Mesothelial cell of epicardium (in vitro differentiated cells): ENCODE results near the gene COL5A1. TPM values are rescaled to one million over a fixed set of nuclear protein-coding genes. Genes with fewer than 3 reads are reported as not detected.

Source experiments
- DNase-seq, 2 experiments: peaks; one replicate each; pipeline ENCODE4 v3.0.0; 2021; ENCODE audit warnings: low spot score in 2 of 2; ENCODE audit not compliant: unreplicated experiment in 2 of 2
- H3K27ac Mint-ChIP-seq: 2 replicates; pipeline ENCODE4 v1.8.0; 2021; ENCODE audit warnings: mixed read lengths
- H3K27me3 Mint-ChIP-seq: 2 replicates; pipeline ENCODE4 v1.8.0; 2021; ENCODE audit warnings: low read depth, mixed read lengths
- H3K36me3 Mint-ChIP-seq: 2 replicates; pipeline ENCODE4 v1.8.0; 2021; ENCODE audit warnings: mixed read lengths
- H3K4me1 Mint-ChIP-seq: 2 replicates; pipeline ENCODE4 v1.8.0; 2021; ENCODE audit warnings: mixed read lengths
- H3K4me3 Mint-ChIP-seq: 2 replicates; pipeline ENCODE4 v1.8.0; 2021; ENCODE audit warnings: mild to moderate bottlenecking, moderate library complexity, mixed read lengths
- H3K9me3 Mint-ChIP-seq: 2 replicates; pipeline ENCODE4 v1.8.0; 2021; ENCODE audit warnings: mixed read lengths
- total RNA-seq: library from RNA; stranded (reverse); gene quantifications from 3 replicates; pipeline ENCODE4 v1.2.1, GENCODE V29; 2021
- TF ChIP-seq, protein P1 (sequence below): fragments of 200-600 bp; sonication (generic); IDR thresholded peaks from one replicate; pipeline ENCODE4 v1.5.0; 2021; ENCODE audit warnings: antibody characterized with exemption; ENCODE audit not compliant: unreplicated experiment

COL5A1 gene
- total RNA-seq, 1 donor from 2014 or later: 605 TPM

DNA sequence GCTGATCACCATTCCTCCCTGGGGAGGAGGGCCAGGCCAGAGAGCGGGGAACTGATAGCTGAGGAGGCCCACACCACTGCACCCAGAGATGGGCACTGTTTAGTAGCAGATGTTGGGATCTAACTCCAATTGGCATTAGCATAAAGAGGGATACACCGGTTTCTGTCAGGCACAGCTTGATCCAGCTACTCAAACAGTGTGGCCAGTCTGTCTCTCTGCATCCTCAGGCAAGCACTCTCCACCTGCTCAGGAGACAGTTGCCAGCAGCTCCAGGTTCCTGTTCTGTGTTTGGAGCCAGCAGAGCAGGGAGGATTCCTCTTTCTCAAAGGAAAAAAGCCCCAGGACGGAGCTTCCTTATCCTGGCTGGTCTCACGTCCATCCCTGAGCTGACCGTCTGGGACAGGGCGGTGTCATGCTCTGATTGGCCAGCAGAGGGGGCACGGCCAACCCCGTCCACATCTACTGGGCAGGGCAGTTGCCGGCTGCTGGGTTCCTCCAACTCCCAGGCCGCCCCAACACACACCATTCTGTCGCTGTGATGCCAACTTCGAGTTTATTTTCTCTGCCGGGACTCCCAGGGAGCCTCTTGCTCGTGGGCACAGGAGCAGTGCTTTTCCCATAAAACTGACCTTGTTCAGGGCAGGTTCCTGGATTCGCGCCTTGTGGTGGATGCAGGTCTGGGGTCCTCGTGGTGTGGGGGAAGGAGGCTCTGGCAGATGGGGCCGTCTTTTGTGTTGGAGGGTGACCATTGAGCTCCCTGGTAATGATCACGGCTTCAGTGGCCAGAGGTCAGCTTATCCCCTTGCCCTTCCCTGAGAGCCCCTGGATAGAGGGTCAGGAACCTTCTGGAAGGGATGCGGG is 47.9 kb downstream of the COL5A1 start:
- Mint-ChIP-seq H3K27ac (no peak overlapping the region), H3K27me3 (no peaks in the 10 kb centered on the region), H3K4me3 (no peak overlapping the region), H3K36me3 (peaks cover 20% of the 10 kb centered on the region), H3K9me3 (no peaks in the 10 kb centered on the region), H3K4me1 (peaks cover 2% of the 10 kb centered on the region)
- DNase-seq: peak in 1 of 2 experiments; percentile 82
- TF ChIP-seq, protein P1, sequence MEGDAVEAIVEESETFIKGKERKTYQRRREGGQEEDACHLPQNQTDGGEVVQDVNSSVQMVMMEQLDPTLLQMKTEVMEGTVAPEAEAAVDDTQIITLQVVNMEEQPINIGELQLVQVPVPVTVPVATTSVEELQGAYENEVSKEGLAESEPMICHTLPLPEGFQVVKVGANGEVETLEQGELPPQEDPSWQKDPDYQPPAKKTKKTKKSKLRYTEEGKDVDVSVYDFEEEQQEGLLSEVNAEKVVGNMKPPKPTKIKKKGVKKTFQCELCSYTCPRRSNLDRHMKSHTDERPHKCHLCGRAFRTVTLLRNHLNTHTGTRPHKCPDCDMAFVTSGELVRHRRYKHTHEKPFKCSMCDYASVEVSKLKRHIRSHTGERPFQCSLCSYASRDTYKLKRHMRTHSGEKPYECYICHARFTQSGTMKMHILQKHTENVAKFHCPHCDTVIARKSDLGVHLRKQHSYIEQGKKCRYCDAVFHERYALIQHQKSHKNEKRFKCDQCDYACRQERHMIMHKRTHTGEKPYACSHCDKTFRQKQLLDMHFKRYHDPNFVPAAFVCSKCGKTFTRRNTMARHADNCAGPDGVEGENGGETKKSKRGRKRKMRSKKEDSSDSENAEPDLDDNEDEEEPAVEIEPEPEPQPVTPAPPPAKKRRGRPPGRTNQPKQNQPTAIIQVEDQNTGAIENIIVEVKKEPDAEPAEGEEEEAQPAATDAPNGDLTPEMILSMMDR: peak; percentile 88

DNA sequence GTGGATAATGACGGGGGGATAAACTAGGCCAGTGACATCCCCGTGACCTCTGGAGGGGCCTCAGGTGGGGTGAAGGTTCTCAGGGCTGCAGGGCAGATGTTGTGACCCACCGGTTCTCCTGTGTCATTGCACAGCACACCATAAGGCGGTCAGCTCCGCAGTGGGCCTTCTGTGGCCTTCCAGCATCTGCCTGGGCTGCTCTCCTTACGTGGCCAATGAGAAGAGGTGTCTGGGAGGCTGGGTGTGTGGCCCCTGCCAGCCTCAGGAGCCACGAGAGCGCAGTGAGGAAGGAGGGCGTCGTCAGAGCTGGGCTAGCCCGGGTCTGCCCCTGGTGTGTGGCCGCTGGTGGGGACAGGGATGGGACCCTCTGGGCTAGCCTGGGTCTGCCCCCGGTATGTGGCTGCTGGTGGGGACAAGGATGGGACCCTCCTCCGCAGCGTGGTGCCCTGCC is 48.7 kb downstream of the COL5A1 start:
- Mint-ChIP-seq H3K36me3 (peaks cover 20% of the 10 kb centered on the region), H3K9me3 (no peaks in the 10 kb centered on the region), H3K27ac (no peak overlapping the region), H3K4me3 (no peak overlapping the region), H3K4me1 (peaks cover 2% of the 10 kb centered on the region), H3K27me3 (no peaks in the 10 kb centered on the region)
- DNase-seq: no peak
- TF ChIP-seq, protein P1: no peak

DNA sequence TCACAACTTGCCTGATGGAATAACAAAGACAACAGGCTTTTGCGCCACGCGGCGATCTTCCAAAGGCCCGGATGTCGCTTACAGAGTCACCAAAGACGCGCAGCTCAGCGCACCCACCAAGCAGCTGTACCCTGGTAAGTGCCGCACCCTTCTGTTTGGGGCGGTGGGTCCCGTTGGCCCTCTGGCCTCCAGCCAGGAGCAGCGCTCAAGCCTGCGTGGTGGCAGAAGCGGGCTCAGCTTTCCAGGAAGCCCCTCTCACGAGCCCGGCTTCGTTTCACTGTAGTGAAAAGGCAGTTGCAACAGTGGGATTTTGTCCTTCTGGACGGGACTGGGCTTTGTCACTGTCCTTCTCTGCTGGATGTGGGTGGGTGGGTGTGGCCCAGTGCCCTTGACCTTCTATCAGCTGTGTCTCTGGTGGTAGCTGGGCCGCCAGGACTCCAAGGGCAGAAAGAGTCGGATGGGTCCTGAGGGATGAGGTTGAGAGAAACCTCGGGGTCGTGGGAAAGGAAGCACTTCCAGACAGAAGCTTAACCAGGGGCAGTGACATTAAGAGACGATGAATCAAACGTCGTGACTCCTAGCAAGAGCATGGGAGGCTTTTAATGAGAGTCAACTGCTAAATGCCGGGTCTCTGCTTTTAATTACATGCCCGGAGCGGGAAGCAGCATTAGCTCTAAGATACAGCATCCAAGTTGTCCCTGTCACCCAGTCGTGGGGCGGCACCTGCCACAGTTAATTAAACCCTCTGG is 49.5 kb downstream of the COL5A1 start:
- peak overlapping the region; percentile 39 for H3K27ac Mint-ChIP-seq
- no peaks in the 10 kb centered on the region for H3K9me3 Mint-ChIP-seq
- no peak for DNase-seq
- TF ChIP-seq, protein P1: no peak
- H3K4me3 Mint-ChIP-seq: no peak overlapping the region
- peaks cover 20% of the 10 kb centered on the region for H3K36me3 Mint-ChIP-seq
- H3K4me1 Mint-ChIP-seq: peaks cover 2% of the 10 kb centered on the region
- H3K27me3 Mint-ChIP-seq: no peaks in the 10 kb centered on the region

DNA sequence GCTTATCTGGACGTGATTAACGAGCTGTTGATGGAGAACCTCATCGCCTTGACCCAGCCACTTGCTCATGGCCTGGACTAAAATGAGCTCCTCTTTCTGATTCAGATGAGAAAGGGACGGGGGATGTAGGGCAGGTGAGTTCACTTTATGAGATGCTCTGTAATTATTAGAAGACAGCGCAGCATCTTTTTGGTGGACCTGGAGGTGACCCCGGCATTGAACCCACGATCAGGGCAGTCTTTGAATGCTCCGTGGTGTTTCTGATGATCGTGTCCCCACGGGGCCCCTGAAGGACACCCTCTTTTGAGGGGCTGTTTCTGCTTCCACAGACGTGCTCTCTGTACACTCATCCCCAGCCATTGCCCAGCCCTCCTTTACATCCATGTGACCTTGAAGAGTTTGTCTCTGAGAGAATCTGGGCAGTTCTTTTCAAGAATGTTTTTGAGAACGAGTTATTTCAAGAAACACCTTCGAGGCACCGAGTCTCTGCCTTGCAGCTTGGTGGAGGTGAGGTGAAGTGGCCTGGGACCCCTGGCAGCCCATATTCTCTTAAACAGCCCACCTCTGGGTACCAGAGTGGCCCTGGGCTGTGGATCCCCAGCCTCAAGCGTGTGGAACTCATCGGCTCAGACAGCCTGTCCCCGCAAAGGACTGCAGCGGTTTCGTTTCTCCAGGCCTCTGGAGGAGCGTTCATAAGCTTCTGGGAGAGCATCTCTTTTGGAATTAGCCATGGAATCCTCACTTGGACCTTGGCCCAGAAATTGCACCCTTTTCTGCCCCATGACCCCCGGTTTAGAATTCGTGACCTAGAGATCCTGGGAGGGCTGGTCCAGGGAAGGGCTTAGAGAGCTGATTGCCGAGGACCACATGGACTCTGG is 50.3 kb downstream of the COL5A1 start:
- no peaks in the 10 kb centered on the region for H3K27me3 Mint-ChIP-seq
- peaks cover 16% of the 10 kb centered on the region for H3K36me3 Mint-ChIP-seq
- H3K4me3 Mint-ChIP-seq: no peak overlapping the region
- H3K9me3 Mint-ChIP-seq: no peaks in the 10 kb centered on the region
- TF ChIP-seq, protein P1: no peak
- H3K4me1 Mint-ChIP-seq: peaks cover 3% of the 10 kb centered on the region
- no peak for DNase-seq
- no peak overlapping the region for H3K27ac Mint-ChIP-seq

DNA sequence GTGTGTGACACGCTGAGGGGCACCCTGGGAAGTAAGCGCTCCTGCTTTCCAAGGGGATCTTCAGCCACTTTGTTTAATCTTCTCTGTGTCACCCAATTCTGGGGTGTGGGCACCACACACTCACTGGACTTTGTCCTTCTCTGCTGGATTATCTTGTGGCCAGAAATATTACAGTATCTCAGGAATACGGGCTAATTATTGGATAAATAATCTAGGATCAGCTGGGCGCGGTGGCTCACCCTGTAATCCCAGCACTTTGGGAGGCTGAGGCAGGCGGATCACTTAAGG is 50.9 kb downstream of the COL5A1 start:
- H3K4me3 Mint-ChIP-seq: no peak overlapping the region
- H3K27ac Mint-ChIP-seq: no peak overlapping the region

More for the DNA sequence above, 50.9 kb downstream of the COL5A1 start:
- no peak for DNase-seq
- TF ChIP-seq, protein P1: no peak
- H3K27me3 Mint-ChIP-seq: no peaks in the 10 kb centered on the region
- H3K9me3 Mint-ChIP-seq: no peaks in the 10 kb centered on the region
- peaks cover 8% of the 10 kb centered on the region for H3K4me1 Mint-ChIP-seq
- H3K36me3 Mint-ChIP-seq: peaks cover 16% of the 10 kb centered on the region
